HG03432 (cell line): ENCODE measurements around the gene ZNF20.

Source experiments
- ATAC-seq: cut with Tn5 transposase; IDR thresholded peaks from one replicate; pipeline ENCODE4 v1.9.1; 2021; ENCODE audit warnings: mild to moderate bottlenecking, moderate library complexity; ENCODE audit not compliant: unreplicated experiment

Gene ZNF20

DNA sequence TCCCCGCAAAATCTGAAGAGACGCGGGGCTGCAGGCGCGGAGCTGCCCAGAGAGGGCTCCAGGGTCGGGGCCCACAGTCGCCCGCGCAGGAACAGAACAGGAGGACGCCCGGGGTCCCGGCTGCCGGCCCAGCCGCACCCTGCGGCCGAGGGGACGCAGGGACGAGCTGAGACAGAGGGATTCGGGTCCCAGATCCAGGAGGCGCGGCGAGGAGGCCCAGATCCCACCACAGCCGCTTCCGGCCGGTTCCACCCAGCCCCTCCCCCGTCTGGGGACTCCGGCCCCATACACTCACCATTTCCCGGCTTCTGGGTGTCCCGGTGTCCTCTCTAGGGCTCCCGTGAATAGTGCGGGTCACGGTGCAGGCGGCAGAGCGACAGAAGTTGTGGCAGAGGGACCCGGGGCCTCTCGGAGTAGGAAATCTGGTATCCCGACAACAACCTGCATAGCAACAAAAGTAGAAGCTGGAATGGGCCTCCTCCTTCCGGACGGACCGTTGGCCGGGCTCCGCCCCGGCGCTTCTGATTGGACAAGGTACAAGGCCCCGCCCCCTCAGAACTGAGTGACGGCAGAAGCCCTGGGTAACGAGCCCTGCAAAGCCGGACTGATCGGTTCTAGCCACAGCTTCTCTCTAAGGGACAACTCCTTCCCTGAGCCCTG is at the start of gene ZNF20:
Gene ZNF20, minus strand, starts transcription at position 466 of the 660 bp plus-strand sequence. Its CDS starts 168 bp downstream, at position 298.
- ATAC-seq: peak; percentile 89

GRCh38 chr19:12187625-12188024 is 47.5 kb upstream of the ZNF20 start:
- no peak for ATAC-seq

DNA sequence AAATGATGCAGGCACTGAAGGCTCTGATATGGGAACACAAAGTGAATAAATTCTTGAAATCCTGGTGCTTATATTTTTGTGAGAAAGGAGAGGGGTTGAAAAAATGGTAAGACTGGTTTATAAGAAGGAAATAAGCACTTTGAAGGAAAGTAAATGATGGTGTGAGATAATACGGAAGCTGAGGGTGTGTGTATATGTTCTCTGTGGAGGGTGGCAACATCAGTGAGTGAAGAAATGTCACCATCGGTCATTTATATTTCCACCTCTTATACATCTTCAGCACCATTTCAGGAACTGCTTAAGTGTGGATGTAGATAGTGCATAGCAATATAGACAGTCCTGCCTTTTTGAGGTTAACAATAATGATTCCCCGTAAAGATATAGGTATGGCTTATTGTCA is 40.2 kb upstream of the ZNF20 start:
- no peak for ATAC-seq

GRCh38 chr19:12166626-12167025 is 26.5 kb upstream of the ZNF20 start:
- ATAC-seq: no peak

GRCh38 chr19:12163826-12164225 is 23.7 kb upstream of the ZNF20 start:
- ATAC-seq: no peak

DNA sequence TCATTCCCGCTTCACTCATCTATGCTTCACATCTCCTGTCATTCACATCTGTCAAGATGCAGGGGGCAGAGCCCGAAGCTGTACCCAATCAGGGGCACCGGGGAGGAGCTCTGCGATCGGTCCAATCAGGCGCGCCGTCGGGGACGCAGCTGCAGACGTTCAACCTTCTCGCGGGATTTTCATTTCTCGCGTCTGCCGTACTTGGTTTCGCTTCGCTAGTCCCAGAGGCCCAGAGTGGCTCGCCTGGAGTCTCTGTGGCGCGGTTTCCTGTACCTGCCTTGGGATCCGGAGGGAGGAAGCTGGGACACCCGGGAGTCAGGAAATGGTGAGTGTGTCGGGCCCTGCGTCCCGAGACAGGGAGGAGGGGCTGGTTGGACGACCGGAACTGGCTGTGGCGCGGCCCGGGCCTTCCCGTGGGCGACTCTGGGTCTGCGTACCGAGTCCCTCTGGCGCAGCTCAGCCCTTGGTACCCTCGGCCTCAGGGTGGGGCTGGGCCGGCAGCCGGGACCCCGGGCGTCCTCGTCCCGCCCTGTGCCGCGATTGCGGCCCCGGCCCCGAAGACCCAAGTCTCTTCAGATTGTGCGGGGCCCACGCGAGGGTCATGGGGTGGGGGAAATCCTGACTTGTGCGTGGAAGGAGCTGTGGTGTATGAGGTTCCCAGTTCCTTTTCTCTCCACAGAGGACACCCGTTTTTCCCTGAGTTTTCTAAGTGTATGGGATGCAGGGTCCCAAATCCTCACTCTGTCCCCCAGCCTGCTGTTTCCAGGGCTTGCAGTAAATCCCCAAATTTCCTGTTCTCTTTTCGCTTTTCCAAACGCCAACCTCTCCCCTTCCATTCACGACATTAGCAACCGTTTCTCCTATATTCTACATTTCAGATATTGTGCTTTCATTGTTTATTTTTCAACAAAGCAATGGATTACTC is 23.0 kb upstream of the ZNF20 start, which contains the start of gene ZNF136:
Gene ZNF136, plus strand, starts transcription at position 215 of the 925 bp plus-strand sequence. Its CDS starts 108 bp downstream, at position 323.
- ATAC-seq: peak; percentile 91

- peak; percentile 13 for ATAC-seq
Measured at GRCh38 chr19:12162513-12162881, 22.3 kb upstream of the ZNF20 start.

- ATAC-seq: no peak
Measured at GRCh38 chr19:12159773-12160414, 19.7 kb upstream of the ZNF20 start.

DNA sequence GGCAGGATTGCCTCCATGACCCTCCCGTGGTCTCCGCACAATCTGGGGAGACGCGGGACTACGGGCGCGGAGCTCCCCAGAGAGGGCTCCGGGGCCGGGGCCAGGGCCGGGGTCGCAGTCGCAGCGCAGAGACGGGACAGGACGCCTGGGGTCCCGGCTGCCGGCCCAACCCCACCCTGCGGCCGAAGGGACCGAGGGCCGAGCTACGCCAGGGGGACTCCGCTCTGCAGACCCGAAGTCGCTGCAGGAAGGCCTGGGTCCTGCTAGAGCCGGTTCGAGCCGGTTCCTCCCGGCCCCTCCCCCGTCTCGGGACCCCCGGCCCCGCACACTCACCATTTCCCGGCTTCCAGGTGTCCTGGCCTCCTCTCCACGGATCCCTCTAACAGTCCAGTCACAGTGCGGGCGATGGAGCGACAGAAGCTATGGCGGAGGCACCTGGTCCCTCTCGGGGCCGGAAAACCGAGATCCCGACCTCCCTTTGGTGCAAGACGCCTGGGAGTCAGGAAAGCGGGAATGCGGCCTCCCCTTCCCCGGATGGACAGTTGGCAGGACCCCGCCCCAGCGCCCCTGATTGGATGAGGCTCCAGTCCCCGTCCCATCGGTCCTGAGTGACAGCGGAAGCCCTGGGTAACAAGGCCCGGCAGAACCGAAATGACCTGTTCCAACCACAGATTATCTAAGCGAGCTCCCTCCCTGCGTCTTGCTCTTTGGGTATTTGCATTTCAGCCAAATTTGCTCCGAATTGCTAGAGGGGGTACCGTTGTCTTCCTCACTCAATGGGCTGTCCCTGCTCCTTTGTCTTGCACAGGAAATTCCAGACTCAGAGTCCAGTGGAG is 16.3 kb upstream of the ZNF20 start, which contains the start of gene ZNF625:
Gene ZNF625, minus strand, starts transcription at position 512 of the 836 bp plus-strand sequence. Its CDS starts 176 bp downstream, at position 336.
- peak; percentile 64 for ATAC-seq

DNA sequence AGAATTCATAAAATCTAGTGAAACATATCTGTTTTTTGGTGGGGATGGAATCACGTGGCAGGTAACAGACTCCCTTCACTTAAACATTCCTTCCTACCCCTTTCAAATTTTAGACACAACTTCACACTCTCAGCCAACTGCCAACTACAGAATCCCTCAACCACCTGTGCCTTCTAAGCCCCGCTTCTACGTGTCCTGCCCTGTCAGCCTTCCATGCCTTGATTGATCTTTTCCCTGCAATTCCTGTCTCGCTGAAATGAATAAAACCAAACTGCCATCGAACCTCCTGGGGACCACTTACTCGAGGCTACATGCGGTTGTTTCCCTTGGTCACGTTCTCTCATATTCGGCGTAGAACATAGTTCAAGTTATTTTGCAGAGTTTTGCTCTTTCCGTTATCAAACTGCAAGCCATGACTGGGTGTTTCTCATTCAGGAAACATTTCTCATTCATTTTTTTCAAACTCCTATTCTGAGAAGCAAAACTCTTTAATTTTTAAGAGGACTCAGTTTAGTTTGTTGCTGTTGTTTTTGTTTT is 15.2 kb upstream of the ZNF20 start:
- no peak for ATAC-seq

GRCh38 chr19:12145348-12145747 is 5.2 kb upstream of the ZNF20 start:
- no peak for ATAC-seq

DNA sequence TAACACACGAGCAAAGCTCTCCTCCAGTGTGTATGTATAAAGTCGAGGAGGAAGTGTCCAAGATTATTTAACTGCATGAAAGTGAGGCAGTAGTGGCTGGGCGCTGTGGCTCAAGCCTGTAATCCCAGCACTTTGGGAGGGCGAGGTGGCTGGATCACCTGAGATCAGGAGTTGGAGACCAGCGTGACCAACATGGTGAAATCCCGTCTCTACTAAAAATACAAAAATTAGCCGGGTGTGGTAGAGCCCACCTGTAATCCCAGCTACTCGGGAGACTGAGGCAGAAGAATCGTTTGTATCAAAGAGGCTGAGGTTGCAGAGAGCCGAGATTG is 1.2 kb upstream of the ZNF20 start:
- no peak for ATAC-seq

GRCh38 chr19:12140545-12141404 is 625 bp upstream of the ZNF20 start:
- peak; percentile 4 for ATAC-seq

- ATAC-seq: no peak
Measured at GRCh38 chr19:12139269-12139668, 881 bp downstream of the ZNF20 start.

GRCh38 chr19:12137221-12137940 is 2.8 kb downstream of the ZNF20 start:
- ATAC-seq: no peak

DNA sequence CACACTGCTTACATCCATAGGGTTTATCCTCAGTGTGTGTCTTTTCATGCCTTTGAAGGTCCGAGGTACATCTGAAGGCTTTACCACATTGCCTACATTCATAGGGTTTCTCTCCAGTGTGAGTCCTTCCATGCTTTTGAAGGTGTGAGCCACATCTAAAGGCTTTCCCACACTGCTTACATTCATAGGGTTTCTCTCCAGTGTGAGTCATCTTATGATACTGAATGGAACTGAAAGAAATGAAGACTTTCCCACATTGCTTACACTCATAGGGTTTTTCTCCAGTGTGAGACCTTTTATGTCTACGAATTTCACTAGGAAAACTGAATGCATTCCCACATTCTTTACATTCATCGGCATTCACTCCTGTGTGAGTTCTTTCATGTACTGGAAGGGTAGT is 7.1 kb downstream of the ZNF20 start:
- no peak for ATAC-seq

GRCh38 chr19:12126707-12127106 is 13.4 kb downstream of the ZNF20 start:
- no peak for ATAC-seq

- no peak for ATAC-seq
Measured at GRCh38 chr19:12117201-12117970, 22.8 kb downstream of the ZNF20 start.
